Activated CD4-positive, CD25-positive, alpha-beta regulatory T cell treated with anti-CD3 and anti-CD28 coated beads, Interleukin-2, amount 50 U/mL, for 24 hours (primary cell): ENCODE data around the gene OTOGL.
"Not testable (repeated sequence)": the region's sequence is repeated elsewhere in the genome, so short reads cannot be mapped to it uniquely, and the experiment has no call there.

Experiments
- ATAC-seq, 2 donors: fragments of 150-1000 bp; cut with Tn5 transposase; one replicate each; pipeline ENCODE4 v1.10.0; 2021; ENCODE audit warnings: mild to moderate bottlenecking in 1 of 2, moderate library complexity in 1 of 2

OTOGL gene

DNA sequence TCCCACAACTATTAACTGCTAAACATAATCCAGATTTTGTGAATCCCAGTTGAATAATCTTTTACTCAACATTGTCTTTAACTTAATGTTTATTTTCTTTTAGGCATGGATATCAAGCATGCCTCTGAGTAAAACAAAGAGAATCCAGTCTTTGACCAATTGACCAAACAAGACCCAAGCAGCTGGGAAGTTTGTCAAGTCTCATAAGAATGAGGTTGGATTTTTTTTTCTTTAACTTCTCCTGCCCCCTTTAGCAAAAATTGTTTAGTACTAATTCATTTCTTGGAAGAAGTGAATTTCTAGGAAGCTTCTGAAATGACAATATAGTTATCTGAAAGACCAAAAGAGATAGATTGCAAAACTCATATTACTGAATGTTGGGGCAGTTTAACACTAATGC lies 89.9 kb downstream of the OTOGL start:
- ATAC-seq: no peak

GRCh38 chr12:80190001-80190400 lies 90.7 kb downstream of the OTOGL start:
- no peak for ATAC-seq

DNA sequence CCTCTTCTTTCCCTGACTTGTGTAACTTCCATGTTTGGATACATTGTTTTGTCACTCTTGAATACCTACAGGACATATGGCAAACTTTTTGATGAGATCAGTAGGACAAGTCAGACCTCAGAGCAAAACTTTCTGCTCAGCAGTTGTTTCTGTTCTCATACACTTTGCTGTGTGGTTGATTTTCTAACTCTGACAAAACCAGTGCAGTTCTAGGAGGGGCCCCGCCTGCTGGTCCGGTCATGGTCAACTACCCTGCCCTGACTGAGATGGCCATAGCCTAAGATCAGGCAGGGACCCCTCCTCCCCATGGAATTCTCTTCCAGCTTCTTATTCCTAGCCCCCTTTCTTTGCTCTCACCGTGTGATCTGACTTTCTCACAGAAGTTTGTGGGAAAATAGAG lies 92.8 kb downstream of the OTOGL start:
- no peak for ATAC-seq

DNA sequence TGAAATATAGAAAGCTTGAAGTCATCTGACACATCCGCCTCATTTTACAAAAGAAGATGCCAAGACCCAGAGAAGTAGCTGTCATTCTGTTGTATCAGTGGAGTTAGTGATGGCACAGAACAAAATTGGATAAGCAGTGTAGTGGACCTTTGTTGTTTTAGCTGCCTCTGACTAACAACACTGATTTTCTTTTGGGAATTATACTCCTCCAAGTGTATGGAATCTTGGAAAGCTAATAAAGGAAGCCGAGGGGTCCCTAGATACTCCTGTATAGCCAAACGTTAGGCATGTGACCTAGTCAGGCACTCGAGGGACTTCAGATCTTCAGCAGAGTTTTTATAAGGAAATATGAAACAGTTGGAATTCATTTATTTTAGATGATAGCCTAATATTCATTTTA lies 94.5 kb downstream of the OTOGL start:
- ATAC-seq: no peak

- ATAC-seq: no peak
These were observed 95.9 kb downstream of the OTOGL start for GRCh38 chr12:80195074-80195726.

DNA sequence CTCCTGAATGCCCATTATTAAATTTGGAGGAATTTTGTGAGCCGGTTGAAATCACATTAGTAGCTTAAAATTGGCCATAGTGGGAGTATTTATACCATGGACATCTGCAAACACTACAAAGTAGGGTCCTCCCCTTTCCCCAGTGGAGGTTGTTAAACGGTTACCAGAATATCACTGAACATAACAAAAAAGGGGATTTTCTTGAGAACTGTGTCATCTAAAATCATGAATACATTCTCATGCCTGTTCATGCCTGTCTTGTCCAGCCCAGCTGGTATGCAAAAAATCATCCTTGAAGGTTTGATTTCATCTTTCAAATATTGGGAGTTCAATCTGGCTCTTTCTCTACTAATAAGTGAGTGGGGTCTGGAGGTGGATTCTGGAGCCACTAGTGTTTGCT lies 96.4 kb downstream of the OTOGL start:
- ATAC-seq: no peak

DNA sequence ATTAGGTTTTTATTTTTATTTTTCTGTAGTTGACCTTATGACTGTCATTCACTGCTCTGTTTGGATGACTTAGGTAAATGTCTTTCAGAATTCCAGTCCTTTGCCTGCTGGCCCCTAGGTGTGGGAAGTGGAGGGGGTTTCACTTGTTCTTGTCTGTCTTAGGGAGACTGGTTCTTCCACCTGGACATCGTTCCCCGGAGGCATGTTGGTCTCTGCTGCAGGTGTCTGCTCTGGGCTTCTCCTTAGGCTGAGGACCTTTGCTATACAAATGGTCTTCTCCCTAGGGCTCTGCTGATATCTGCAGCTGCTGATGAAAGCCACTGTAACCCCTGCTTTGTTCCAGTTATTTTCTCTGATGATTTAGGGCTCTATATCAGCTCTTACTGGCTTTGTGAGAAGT lies 97.1 kb downstream of the OTOGL start:
- ATAC-seq: no peak

DNA sequence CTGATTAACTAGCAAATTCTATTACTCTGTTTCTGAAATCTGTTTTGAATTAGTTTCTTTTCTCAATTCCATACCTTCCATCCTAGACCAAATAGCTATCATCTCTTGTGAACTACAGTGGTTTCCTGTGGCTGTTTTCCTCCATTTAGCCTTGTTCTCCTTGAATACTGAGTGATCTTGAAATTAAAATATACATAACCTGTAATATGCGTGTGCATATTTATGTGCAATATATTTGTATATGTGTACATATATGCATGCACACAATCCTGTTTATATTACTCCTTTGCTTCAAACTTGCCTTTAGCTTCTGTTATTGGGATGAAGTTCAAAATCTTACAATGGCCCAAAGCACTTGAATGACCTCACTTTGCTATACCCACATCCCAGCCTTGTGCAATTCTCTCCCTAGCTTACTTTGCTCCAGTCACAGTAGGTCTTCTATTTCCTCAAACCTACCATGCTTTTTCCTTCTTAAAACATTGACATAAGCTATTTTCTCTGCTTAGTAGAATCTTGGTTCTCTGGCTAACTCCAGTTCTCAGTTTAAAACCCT lies 99.5 kb downstream of the OTOGL start:
- ATAC-seq: no peak

DNA sequence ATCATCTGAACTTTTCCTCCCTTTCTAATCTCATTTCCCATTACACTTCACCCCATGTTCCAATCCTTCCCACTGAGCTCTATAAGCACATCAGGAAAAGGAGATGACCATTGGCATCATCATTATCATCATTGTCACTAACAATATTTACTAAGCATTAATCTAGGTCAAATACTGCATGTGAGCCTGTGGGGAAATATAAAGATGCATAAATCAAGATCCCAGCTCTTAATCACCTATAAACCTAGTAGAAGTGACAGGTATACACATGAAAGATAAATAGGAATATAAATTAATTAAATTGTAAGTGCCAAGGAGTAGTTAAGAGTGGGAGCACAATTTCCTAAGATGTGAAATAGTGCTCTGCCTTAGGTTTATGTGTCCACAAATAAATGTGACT lies 100.6 kb downstream of the OTOGL start:
- ATAC-seq: no peak

GRCh38 chr12:80200414-80200813 lies 101.1 kb downstream of the OTOGL start:
- ATAC-seq: no peak

- no peak for ATAC-seq
These were observed 102.6 kb downstream of the OTOGL start for GRCh38 chr12:80201908-80202307.

- no peak for ATAC-seq
These were observed 106.6 kb downstream of the OTOGL start for GRCh38 chr12:80205960-80206359.

DNA sequence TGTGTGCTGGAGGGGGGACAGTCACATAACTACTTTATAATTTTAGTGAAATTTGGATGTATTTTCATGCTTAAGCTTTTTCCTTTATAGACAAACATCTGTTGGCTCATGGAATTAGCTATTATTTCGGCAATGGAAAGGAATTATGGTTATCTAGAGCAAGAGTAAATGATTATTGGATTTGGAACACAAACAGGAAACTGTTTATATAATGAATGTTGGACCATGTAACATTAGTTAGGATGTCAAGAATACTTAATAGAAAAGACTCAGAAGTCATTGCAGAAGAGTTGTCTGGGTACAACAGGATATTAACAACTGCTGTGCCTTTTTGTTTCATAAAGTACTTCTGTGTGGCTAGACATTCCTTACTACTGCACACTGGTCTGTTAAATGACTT lies 108.7 kb downstream of the OTOGL start:
- ATAC-seq: no peak

- no peak for ATAC-seq
These were observed 112.3 kb downstream of the OTOGL start for GRCh38 chr12:80211671-80212070.

- no peak for ATAC-seq
These were observed 113.8 kb downstream of the OTOGL start for GRCh38 chr12:80212938-80213645.

DNA sequence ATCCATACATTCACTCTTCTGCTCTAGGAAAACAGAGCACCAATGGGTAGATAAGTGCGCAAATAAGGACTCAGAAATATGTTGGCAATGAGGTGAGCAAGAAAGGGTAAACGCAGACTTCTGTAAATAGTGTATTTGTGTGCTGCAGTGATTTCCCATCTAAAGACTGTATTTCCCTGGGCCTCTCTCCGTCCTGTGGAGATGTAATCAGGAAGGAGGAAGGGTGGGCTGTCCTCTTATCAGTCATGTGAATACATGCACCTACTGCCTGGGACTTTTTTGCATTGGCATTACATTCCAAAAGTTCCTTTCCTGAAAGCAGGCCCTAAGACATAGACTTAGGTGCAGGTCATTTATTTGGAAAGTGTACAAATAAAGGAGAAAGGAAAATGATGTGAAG lies 114.5 kb downstream of the OTOGL start:
- no peak for ATAC-seq

- ATAC-seq: no peak
These were observed 117.7 kb downstream of the OTOGL start for GRCh38 chr12:80217011-80217535.

- ATAC-seq: not testable (repeated sequence)
These were observed 119.6 kb downstream of the OTOGL start for GRCh38 chr12:80218925-80219324.

GRCh38 chr12:80219345-80219744 lies 120.0 kb downstream of the OTOGL start:
- no peak for ATAC-seq

GRCh38 chr12:80222261-80222660 lies 122.9 kb downstream of the OTOGL start:
- ATAC-seq: no peak

- ATAC-seq: no peak
These were observed 127.2 kb downstream of the OTOGL start for GRCh38 chr12:80226576-80226975.

DNA sequence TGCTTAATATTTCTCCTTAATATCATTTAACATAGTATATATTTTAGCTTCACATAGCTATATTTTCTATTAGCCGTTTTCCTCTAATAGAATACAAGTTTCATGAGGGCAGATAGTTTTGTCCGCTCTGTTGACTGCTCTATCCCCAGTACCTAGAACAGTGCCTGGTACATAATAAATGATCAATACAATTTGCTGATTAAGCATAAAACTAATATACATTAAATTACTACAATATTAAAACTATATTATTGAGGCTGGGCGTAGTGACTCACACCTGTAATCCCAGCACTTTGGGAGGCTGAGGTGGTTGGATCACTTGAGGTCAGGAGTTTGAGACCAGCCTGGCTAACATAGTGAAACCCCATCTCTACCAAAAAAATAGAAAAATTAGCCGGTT lies 128.6 kb downstream of the OTOGL start:
- not testable (repeated sequence) for ATAC-seq

- ATAC-seq: no peak
These were observed 130.7 kb downstream of the OTOGL start for GRCh38 chr12:80230068-80230467.

DNA sequence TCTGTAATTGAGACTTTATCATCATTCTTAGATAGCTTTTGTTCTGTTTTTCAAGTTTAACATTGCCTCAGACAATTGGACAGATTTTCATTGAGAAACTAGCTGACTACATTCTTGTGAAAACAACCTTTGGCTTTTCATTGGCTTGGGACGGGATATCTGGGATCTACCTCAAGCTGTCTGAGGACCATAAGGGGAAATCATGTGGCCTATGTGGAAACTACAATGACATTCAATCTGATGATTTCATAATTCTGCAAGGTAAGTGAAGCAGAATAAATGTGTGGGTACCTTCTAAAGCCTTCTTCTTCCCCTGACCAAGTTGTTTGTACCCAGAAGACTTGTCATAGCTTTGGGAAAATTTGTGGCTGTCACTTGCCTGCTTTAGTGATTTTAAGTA lies 133.5 kb downstream of the OTOGL start:
- ATAC-seq: no peak
